GM19351 (cell line): Measurements from ENCODE around the gene OR11H1.
"Not testable (repeated sequence)": the region's sequence is repeated elsewhere in the genome, so short reads cannot be mapped to it uniquely, and the experiment has no call there.

Experiments
- ATAC-seq: cut with Tn5 transposase; IDR thresholded peaks from one replicate; pipeline ENCODE4 v1.9.1; 2021; ENCODE audit warnings: mild to moderate bottlenecking, moderate library complexity; ENCODE audit not compliant: unreplicated experiment

The OR11H1 gene

GRCh38 chr22:15527892-15528291, at the start of gene OR11H1:
Gene OR11H1, plus strand, starts transcription at chr22:15528192. Its CDS starts 0 bp downstream, at chr22:15528192.
- ATAC-seq = not testable (repeated sequence)

GRCh38 chr22:15509967-15510366, 18.0 kb upstream of the OR11H1 start:
- not testable (repeated sequence) for ATAC-seq

- not testable (repeated sequence) for ATAC-seq
Observed at GRCh38 chr22:15515896-15516295, 12.1 kb upstream of the OR11H1 start.

GRCh38 chr22:15553767-15554166, 25.8 kb downstream of the OR11H1 start:
- ATAC-seq = not testable (repeated sequence)

- ATAC-seq = not testable (repeated sequence)
Observed at GRCh38 chr22:15563461-15563860, 35.5 kb downstream of the OR11H1 start.

GRCh38 chr22:15565063-15565462, 37.1 kb downstream of the OR11H1 start:
- not testable (repeated sequence) for ATAC-seq
